ENCODE measurements around the gene VPS13D.
"Not testable (repeated sequence)": the region's sequence is repeated elsewhere in the genome, so short reads cannot be mapped to it uniquely, and the experiment has no call there.

DNA sequence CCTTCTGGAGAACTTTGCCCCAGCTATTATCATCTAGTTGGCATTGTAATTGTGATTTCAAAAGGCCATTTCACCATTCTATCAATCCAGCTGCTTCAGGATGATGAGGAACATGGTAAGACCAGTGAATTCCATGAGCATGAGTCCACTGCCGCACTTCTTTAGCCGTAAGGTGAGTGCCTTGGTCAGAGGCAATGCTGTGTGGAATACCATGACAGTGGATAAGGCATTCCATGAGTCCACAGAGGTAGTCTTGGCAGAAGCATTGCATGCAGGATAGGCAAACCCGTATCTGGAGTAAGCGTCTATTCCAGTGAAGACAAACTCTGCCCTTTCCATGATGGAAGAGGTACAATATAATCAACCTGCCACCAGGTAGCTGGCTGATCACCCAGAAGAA is 160.5 kb downstream of the VPS13D start:
- not testable (repeated sequence) for TF ChIP-seq CTCF (IDR thresholded peaks at IDR 0.05; ENCODE audit: low read depth, low read length, poor library complexity, severe bottlenecking); EZH2phosphoT487 (IDR thresholded peaks at IDR 0.05; ENCODE audit: borderline replicate concordance, low read length)

Data from DOHH2 (cell line).